Middle frontal gyrus (tissue), 1 donor: ENCODE measurements around the gene CEBPG.

Source experiments
- DNase-seq: peaks from one replicate; pipeline ENCODE4 v3.0.0-alpha.2; 2015; ENCODE audit warnings: low spot score; ENCODE audit errors: extremely low spot score

CEBPG gene

GRCh38 chr19:33373453-33374235 lies at the start of gene CEBPG:
Gene CEBPG, plus strand, starts transcription at chr19:33373709. Its CDS starts 5,531 bp downstream, at chr19:33379240.
- peak; percentile 87 for DNase-seq

- DNase-seq, result no peak
Observed at GRCh38 chr19:33324628-33325027, 48.9 kb upstream of the CEBPG start.

DNA sequence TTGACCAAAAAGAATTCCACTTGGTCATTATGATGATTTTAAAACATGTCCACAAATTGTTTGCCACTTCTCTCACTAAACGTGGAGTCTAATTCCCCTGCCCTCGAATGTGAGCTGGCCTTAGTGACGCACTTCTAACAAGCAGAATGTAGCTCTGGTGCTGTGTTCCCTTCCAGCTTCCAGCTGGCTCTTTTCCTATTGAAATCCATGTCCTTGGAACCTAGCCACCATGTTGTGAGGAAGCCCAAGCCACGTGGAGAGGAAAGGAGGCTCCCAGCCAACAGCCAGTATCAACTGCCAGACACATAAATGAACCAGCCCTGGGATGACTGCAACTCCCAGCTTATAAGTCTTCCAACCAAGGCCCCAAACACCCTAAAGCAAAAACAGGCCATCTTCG lies 47.6 kb upstream of the CEBPG start:
- DNase-seq, result no peak

- DNase-seq, result no peak
Observed at GRCh38 chr19:33329060-33329459, 44.4 kb upstream of the CEBPG start.

DNA sequence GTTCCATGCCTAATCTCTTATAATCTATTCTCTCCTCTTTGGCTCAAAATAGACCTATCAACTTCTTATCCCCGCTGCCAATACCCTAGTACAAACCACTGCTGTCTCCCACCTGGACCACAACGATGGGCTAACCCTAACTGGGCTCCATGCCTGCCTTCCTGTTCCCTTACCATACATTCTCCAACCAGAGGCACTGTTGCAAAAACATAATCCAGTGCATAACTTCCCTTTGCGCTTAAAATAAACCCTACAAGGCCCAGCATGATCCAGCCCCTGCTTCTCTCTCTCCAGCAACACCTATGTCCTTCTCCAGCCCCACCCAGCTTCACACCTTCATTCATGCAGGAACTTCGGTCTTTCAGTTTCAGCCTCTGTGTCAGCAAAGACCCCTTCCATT lies 43.8 kb upstream of the CEBPG start:
- no peak for DNase-seq

- DNase-seq, result no peak
Observed at GRCh38 chr19:33332248-33332647, 41.3 kb upstream of the CEBPG start.

DNA sequence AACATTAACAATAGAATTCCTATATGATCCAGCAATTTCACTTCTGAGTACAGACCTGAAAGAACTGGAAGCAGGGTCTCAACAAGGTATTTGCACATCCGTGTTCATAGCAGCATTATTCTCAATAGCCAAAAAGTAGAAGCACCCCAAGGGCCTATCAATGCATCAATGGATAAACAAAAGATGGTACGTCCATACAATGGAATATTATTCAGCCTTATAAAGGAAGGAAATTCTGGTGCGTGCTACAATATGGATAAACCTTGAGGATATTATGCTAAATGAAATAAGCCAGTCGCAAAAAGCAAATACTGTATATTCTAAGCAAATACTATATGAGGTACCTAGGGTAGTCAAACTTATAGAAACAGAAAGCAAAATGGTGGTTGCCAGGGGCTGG lies 40.4 kb upstream of the CEBPG start:
- no peak for DNase-seq

GRCh38 chr19:33333642-33334041 lies 39.9 kb upstream of the CEBPG start:
- DNase-seq, result no peak

DNA sequence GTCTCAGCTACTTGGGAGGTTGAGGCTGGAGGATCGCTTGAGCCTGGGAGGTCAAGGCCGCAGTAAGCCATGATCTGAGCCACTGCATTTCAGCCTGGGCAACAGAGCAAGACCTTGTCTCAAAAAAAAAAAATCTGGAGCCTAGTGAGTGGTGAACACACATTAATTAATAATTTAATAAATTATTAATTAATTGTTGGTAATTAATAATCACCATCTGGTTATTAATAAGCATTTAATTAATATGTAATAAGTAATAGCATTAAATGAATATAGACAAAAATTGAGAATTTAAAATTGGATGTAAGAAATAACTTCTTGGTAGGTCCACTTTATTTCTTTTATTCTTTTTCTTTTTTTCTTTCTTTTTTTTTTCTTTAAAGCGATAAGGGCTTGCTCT lies 39.2 kb upstream of the CEBPG start:
- no peak for DNase-seq

DNA sequence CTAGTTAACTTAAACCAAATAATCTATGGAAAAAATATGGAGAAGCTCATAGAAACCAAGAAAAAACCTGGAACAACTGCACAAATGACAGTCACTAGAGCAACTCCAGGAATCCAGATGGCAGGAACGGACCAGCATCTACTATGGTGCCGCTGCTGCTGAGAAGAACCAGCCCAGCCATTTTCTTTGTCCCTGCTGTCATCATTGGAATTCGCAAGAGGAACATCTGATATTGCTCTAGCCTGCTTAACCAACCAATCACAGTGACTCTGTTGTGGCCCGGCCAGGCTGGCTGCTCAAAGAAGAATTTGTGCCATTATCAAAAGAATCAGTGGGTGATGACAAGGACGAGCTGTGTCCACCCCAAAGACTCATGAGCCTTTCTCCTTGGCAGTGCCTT lies 38.1 kb upstream of the CEBPG start:
- no peak for DNase-seq

GRCh38 chr19:33339016-33339984 lies 34.2 kb upstream of the CEBPG start:
- DNase-seq, result no peak

DNA sequence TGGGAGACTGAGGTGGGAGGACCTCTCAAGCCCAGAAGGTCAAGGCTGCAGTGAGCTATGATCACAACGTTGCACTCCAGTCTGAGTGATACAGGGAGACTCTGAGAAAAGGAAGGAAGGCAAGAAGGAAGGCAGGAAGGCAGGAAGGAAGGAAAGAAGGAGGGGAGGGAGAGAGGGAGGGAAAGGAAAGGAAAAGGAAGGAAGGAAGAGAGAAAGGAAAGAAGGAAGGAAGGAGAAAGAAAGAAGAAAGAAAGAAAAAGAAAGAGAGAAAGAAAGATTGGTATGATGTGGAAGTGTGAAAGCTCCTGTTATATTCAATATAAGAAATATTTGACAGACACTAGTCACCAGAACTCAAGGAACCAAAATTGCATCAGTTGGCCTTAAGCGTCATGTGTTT lies 32.5 kb upstream of the CEBPG start:
- no peak for DNase-seq

DNA sequence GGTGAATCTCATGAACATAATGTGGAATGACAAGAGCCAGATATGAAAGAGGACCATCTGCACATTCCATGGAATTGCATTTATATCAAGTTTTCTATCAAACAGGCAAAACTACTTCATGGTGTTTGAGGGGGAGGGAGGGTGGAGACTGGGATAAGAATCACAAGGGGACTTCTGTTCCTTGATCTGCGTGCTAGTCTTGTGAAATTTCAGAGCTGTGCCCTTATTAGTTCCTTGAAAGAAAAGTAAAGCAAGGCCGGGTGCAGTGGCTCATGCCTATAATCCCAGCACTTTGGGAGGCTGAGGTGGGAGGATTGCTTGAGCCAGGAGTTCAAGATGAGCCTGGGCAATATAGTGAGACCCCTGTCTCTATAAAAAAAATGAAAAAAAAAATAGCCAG lies 30.2 kb upstream of the CEBPG start:
- DNase-seq, result no peak

DNA sequence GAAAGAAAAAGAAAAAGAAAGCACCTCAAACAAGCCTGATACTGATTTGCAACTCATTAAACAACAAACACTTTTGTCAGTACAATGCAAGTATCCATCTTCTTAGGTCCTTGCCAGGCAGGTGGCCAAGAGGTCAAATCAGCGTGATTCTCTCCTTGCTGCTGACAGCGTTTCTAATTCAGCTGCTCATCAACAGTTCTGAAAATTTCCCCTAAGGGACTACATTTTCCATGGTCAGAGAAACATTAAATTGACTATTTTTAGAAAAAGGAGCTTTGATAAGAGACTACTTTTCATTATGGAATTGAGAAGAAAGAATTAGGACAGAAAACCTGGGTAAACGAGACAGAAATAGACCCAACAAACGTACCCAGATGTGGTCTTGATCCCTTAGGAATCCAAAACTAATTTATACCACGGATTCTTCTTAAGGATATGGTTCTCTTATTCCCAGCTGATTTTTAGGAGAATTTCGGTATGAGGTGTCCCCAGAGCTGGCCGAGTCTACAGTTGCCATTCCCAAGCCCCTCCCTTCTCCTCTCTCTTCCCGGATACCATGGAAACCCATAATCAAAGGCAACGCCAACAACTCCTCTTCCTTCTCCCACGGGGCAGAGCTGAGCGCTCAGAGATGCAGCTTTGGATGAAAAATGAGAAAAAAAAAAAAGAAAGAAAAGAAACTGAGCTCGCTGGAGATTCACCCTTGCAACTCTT lies 29.5 kb upstream of the CEBPG start:
- DNase-seq, result peak; percentile 29

DNA sequence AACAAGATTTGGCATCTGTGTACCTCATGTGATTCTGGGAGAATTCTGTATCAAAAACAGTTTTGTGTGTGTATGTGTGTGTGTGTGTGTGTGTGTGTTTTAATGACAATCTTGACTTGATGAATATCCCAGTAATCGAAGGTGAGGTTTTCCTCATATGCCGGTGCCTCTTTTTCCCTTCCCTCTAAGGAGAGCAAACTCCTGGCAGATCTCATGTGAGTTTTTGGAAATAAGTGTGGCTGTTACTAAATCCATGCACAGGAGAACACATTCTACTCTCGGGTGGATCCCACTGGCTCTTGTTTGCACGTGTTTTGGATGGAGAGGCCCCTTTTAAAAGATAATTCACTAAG lies 29.0 kb upstream of the CEBPG start:
- no peak for DNase-seq

DNA sequence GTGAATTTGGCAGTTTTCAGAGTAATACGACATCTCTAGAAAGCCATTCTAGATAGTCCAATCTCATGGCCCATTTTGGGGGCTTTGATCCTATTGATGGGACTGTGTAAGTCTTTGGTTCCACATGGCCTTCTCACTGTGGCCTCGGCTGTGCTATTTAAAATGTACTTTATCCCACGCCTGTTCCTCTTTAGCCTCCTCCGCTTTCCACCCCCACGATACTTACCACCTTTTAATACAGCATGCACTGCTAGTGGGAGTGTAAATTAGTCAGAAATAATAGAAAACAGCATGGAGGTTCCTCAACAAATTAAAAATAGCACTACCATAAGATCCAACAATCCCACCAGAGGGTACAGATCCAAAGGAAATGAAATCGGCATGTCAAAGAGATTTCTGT lies 28.3 kb upstream of the CEBPG start:
- DNase-seq, result no peak

GRCh38 chr19:33346665-33347064 lies 26.8 kb upstream of the CEBPG start:
- DNase-seq, result no peak

GRCh38 chr19:33347300-33347699 lies 26.2 kb upstream of the CEBPG start:
- no peak for DNase-seq

DNA sequence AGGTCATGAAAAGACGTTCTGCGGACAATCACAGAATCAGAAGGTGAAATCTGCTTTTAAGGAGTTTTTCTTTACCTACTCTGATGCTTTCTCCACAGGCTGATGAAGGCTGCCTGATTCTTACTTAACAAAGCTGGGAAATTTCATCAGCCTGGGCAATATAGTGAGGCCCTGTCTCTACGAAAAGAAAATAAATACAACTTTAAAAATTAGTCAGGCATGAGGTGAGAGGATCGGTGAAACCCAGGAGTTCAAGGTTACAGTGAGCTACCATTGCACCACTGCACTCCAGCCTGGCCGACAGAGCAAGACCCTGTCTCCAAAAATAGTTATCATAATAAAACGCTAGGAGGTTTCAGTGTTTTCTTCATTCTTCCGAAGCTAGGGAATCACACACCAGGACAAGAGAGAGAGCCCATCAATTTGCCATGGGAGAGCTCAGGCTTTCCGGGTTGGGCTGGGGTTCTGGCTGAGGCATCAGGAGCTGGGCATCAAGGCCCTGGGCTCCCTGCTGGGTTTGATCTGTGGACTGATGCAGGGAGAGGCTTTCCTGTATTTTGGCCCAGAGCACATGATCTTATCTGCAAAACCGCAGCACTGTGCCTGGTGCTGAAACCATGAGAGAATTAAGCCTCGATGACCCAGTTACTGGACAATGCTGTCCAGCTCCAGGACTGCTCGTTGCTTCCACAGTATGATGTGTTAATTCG lies 25.1 kb upstream of the CEBPG start:
- no peak for DNase-seq

- DNase-seq, result no peak
Observed at GRCh38 chr19:33349319-33350289, 23.9 kb upstream of the CEBPG start.
